IPS-20b (cell line): ENCODE measurements around the gene DCAF8.

Experiments
- H3K27ac ChIP-seq: one replicate; pipeline ENCODE4 v1.5.1; 2013; ENCODE audit warnings: low read length
- H3K27me3 ChIP-seq: 2 replicates; pipeline ENCODE4 v1.6.1; 2013; ENCODE audit warnings: mild to moderate bottlenecking, low read length, inconsistent platforms; ENCODE audit not compliant: insufficient read depth
- H3K36me3 ChIP-seq: 2 replicates; pipeline ENCODE4 v1.6.1; 2013; ENCODE audit warnings: low read depth, mild to moderate bottlenecking, inconsistent platforms, low read length, moderate library complexity; ENCODE audit not compliant: insufficient read depth
- H3K4me1 ChIP-seq: 2 replicates; pipeline ENCODE4 v1.6.1; 2013; ENCODE audit warnings: mild to moderate bottlenecking, control low read depth, inconsistent platforms, low read length, moderate library complexity; ENCODE audit not compliant: insufficient read depth
- H3K4me3 ChIP-seq: 2 replicates; pipeline ENCODE4 v1.5.1; 2013; ENCODE audit warnings: mild to moderate bottlenecking, low read length, inconsistent platforms
- H3K9ac ChIP-seq: 2 replicates; pipeline ENCODE4 v1.6.1; 2013; ENCODE audit warnings: low read depth, mild to moderate bottlenecking, inconsistent platforms, low read length, moderate library complexity
- H3K9me3 ChIP-seq: 2 replicates; pipeline ENCODE4 v1.6.1; 2013; ENCODE audit warnings: mild to moderate bottlenecking, low read depth, low read length, inconsistent platforms; ENCODE audit not compliant: insufficient read depth

The DCAF8 gene

GRCh38 chr1:160193832-160194736, 68.3 kb downstream of the DCAF8 start:
- Histone ChIP-seq H3K27ac (no peak overlapping the region), H3K9ac (peak overlapping the region; percentile 57; the same call in 1 of the 2 replicates)

GRCh38 chr1:160193091-160193819, 69.1 kb downstream of the DCAF8 start:
- H3K4me1 ChIP-seq, result peaks cover 15% of the 10 kb centered on the region
- H3K9ac ChIP-seq, result peak overlapping the region; percentile 57; the same call in 1 of the 2 replicates
- no peak overlapping the region for H3K27ac ChIP-seq
- H3K4me3 ChIP-seq, result peak overlapping the region; percentile 26; the same call in 1 of the 2 replicates
- no peaks in the 10 kb centered on the region for H3K36me3 ChIP-seq
- no peaks in the 10 kb centered on the region for H3K27me3 ChIP-seq
- H3K9me3 ChIP-seq, result no peaks in the 10 kb centered on the region

More at GRCh38 chr1:160193832-160194736, 68.3 kb downstream of the DCAF8 start:
- Histone ChIP-seq H3K27me3 (no peaks in the 10 kb centered on the region), H3K36me3 (no peaks in the 10 kb centered on the region), H3K9me3 (no peaks in the 10 kb centered on the region), H3K4me1 (peaks cover 15% of the 10 kb centered on the region), H3K4me3 (no peak overlapping the region)

- H3K27ac ChIP-seq, result no peak overlapping the region
- no peak overlapping the region for H3K9ac ChIP-seq
- no peaks in the 10 kb centered on the region for H3K27me3 ChIP-seq
- no peaks in the 10 kb centered on the region for H3K9me3 ChIP-seq
- H3K36me3 ChIP-seq, result no peaks in the 10 kb centered on the region
- peaks cover 15% of the 10 kb centered on the region for H3K4me1 ChIP-seq
- no peak overlapping the region for H3K4me3 ChIP-seq
These were observed 70.1 kb downstream of the DCAF8 start for GRCh38 chr1:160192234-160192633.

GRCh38 chr1:160191756-160192155, 70.6 kb downstream of the DCAF8 start:
- Histone ChIP-seq H3K9me3 (no peaks in the 10 kb centered on the region), H3K27ac (no peak overlapping the region), H3K4me1 (peaks cover 15% of the 10 kb centered on the region), H3K36me3 (no peaks in the 10 kb centered on the region), H3K4me3 (no peak overlapping the region), H3K9ac (no peak overlapping the region), H3K27me3 (no peaks in the 10 kb centered on the region)

- no peaks in the 10 kb centered on the region for H3K36me3 ChIP-seq
- peaks cover 15% of the 10 kb centered on the region for H3K4me1 ChIP-seq
- H3K27ac ChIP-seq, result no peak within 1 kb of the TSS
- H3K27me3 ChIP-seq, result no peaks in the 10 kb centered on the region
- H3K9me3 ChIP-seq, result no peaks in the 10 kb centered on the region
- no peak within 1 kb of the TSS for H3K4me3 ChIP-seq
- H3K9ac ChIP-seq, result no peak within 1 kb of the TSS
These were observed 72.4 kb downstream of the DCAF8 start, which contains the start of gene CASQ1 for GRCh38 chr1:160189649-160190625. TSS of gene CASQ1 (plus strand) at chr1:160190575. CDS start at chr1:160190752, 177 bp downstream.

- Histone ChIP-seq H3K36me3 (no peaks in the 10 kb centered on the region), H3K4me3 (no peak overlapping the region), H3K27me3 (no peaks in the 10 kb centered on the region), H3K4me1 (peaks cover 10% of the 10 kb centered on the region), H3K9ac (no peak overlapping the region), H3K27ac (no peak overlapping the region), H3K9me3 (no peaks in the 10 kb centered on the region)
These were observed 74.0 kb downstream of the DCAF8 start for GRCh38 chr1:160188341-160188740.

GRCh38 chr1:160187407-160187806, 74.9 kb downstream of the DCAF8 start:
- no peaks in the 10 kb centered on the region for H3K36me3 ChIP-seq
- H3K27me3 ChIP-seq, result no peaks in the 10 kb centered on the region
- H3K27ac ChIP-seq, result no peak overlapping the region
- no peaks in the 10 kb centered on the region for H3K9me3 ChIP-seq
- no peak overlapping the region for H3K4me3 ChIP-seq
- H3K9ac ChIP-seq, result no peak overlapping the region
- H3K4me1 ChIP-seq, result peaks cover 3% of the 10 kb centered on the region

GRCh38 chr1:160186729-160187128, 75.6 kb downstream of the DCAF8 start:
- H3K27ac ChIP-seq, result no peak overlapping the region
- H3K4me1 ChIP-seq, result no peaks in the 10 kb centered on the region; the same call in 1 of the 2 replicates
- no peaks in the 10 kb centered on the region for H3K27me3 ChIP-seq
- H3K36me3 ChIP-seq, result no peaks in the 10 kb centered on the region
- H3K4me3 ChIP-seq, result no peak overlapping the region
- H3K9me3 ChIP-seq, result no peaks in the 10 kb centered on the region
- no peak overlapping the region for H3K9ac ChIP-seq

GRCh38 chr1:160186246-160186645, 76.1 kb downstream of the DCAF8 start:
- Histone ChIP-seq H3K36me3 (no peaks in the 10 kb centered on the region), H3K9me3 (no peaks in the 10 kb centered on the region), H3K4me1 (no peaks in the 10 kb centered on the region; the same call in 1 of the 2 replicates), H3K27ac (no peak overlapping the region), H3K4me3 (no peak overlapping the region), H3K9ac (no peak overlapping the region), H3K27me3 (no peaks in the 10 kb centered on the region)

- H3K4me3 ChIP-seq, result no peak overlapping the region
- peaks cover 6% of the 10 kb centered on the region; the same call in 1 of the 2 replicates for H3K4me1 ChIP-seq
- H3K9me3 ChIP-seq, result no peaks in the 10 kb centered on the region
- H3K36me3 ChIP-seq, result no peaks in the 10 kb centered on the region
- H3K9ac ChIP-seq, result no peak overlapping the region
- H3K27me3 ChIP-seq, result no peaks in the 10 kb centered on the region
- H3K27ac ChIP-seq, result no peak overlapping the region
These were observed 83.0 kb downstream of the DCAF8 start for GRCh38 chr1:160179336-160179735.

GRCh38 chr1:160178731-160179130, 83.6 kb downstream of the DCAF8 start:
- Histone ChIP-seq H3K9ac (no peak overlapping the region), H3K4me1 (peaks cover 6% of the 10 kb centered on the region; the same call in 1 of the 2 replicates), H3K36me3 (no peaks in the 10 kb centered on the region), H3K4me3 (no peak overlapping the region), H3K27me3 (peaks cover 3% of the 10 kb centered on the region; the same call in 1 of the 2 replicates), H3K9me3 (no peaks in the 10 kb centered on the region), H3K27ac (no peak overlapping the region)
